ENCODE data around the gene ELMO3. TPM values are rescaled to one million over a fixed set of nuclear protein-coding genes. Genes with fewer than 3 reads are reported as not detected.

The ELMO3 gene
- total RNA-seq (1 to 10 TPM; 3.8 TPM), polyA plus RNA-seq (1 to 10 TPM; 1.7 to 2.5 TPM)

- Histone ChIP-seq H3K27ac (ENCODE audit: low read depth in 1 of 2, low read length in 2 of 2) (no peak within 1 kb of the TSS), H3K4me3 (ENCODE audit: low read depth in 1 of 3, low read length in 3 of 3) (peak within 1 kb of the TSS; percentile 35 to 74 (median 49)), H3K9ac (ENCODE audit: low read depth in 1 of 2, low read length in 2 of 2) (no peak within 1 kb of the TSS), H3K27me3 (ENCODE audit: control insufficient read depth in 4 of 4, insufficient read depth in 4 of 4, low read length in 3 of 4) (no peaks in the 10 kb centered on the region), H3K4me1 (ENCODE audit: control insufficient read depth in 4 of 4, insufficient read depth in 4 of 4, low read length in 3 of 4) (peaks cover 0 to 17% (median 6%) of the 10 kb centered on the region in 4 donors), H3K9me3 (ENCODE audit: control insufficient read depth in 4 of 4, low read length in 3 of 4) (no peaks in the 10 kb centered on the region), H3K36me3 (ENCODE audit: control insufficient read depth in 4 of 4, insufficient read depth in 3 of 4, low read depth in 1 of 4, low read length in 3 of 4) (peaks cover 22 to 64% (median 28%) of the 10 kb centered on the region in 4 donors)
- TF ChIP-seq CTCF (IDR thresholded peaks at IDR 0.05; ENCODE audit: low read depth, low read length, missing input control) (peak; percentile 41), JUND (IDR thresholded peaks at IDR 0.05) (no peak)
- WGBS, result 28% methylated on average over 61 of the region's 61 CpGs
- DNase-seq (ENCODE audit: low spot score), result no peak
These were observed at the start of gene ELMO3 for GRCh38 chr16:67199011-67199807. TSS of gene ELMO3 (plus strand) at chr16:67199131. CDS start at chr16:67199327, 196 bp downstream.

- no peak overlapping the region for H3K27ac ChIP-seq (ENCODE audit: low read depth in 1 of 2, low read length in 2 of 2)
- TF ChIP-seq CTCF (IDR thresholded peaks at IDR 0.05; ENCODE audit: low read depth, low read length, missing input control) (peak; percentile 11), FOXA1 (IDR thresholded peaks at IDR 0.05) (no peak)
- no peaks in the 10 kb centered on the region for H3K27me3 ChIP-seq (ENCODE audit: control insufficient read depth in 4 of 4, insufficient read depth in 4 of 4, low read length in 3 of 4)
- WGBS, result 48% methylated on average over 77 of the region's 77 CpGs
- H3K4me3 ChIP-seq (ENCODE audit: low read depth in 1 of 3, low read length in 3 of 3), result no peak overlapping the region
- no peaks in the 10 kb centered on the region for H3K9me3 ChIP-seq (ENCODE audit: control insufficient read depth in 4 of 4, low read length in 3 of 4)
- no peak for DNase-seq (ENCODE audit: low spot score)
- peaks cover 3 to 13% (median 8%) of the 10 kb centered on the region in 4 donors for H3K4me1 ChIP-seq (ENCODE audit: control insufficient read depth in 4 of 4, insufficient read depth in 4 of 4, low read length in 3 of 4)
- H3K36me3 ChIP-seq (ENCODE audit: control insufficient read depth in 4 of 4, insufficient read depth in 3 of 4, low read depth in 1 of 4, low read length in 3 of 4), result peaks cover 22 to 42% (median 36%) of the 10 kb centered on the region in 4 donors
- no peak overlapping the region for H3K9ac ChIP-seq (ENCODE audit: low read depth in 1 of 2, low read length in 2 of 2)
These were observed 49.5 kb upstream of the ELMO3 start for GRCh38 chr16:67149276-67150046.

GRCh38 chr16:67150047-67150832 is 48.7 kb upstream of the ELMO3 start:
- Histone ChIP-seq H3K27ac (ENCODE audit: low read depth in 1 of 2, low read length in 2 of 2) (peak overlapping the region; percentile 61 to 79), H3K9ac (ENCODE audit: low read depth in 1 of 2, low read length in 2 of 2) (no peak overlapping the region)

More at GRCh38 chr16:67150047-67150832, 48.7 kb upstream of the ELMO3 start:
- peaks cover 14 to 34% (median 28%) of the 10 kb centered on the region in 4 donors for H3K36me3 ChIP-seq (ENCODE audit: control insufficient read depth in 4 of 4, insufficient read depth in 3 of 4, low read depth in 1 of 4, low read length in 3 of 4)
- TF ChIP-seq ATF3 (IDR thresholded peaks at IDR 0.05), result no peak
- no peak for TF ChIP-seq YY1 (IDR thresholded peaks at IDR 0.05)
- no peak for TF ChIP-seq EGR1 (IDR thresholded peaks at IDR 0.05; ENCODE audit: low read depth in 2 of 2)
- peak overlapping the region in 2 of 3 donors; percentile 1 to 54 for H3K4me3 ChIP-seq (ENCODE audit: low read depth in 1 of 3, low read length in 3 of 3)
- WGBS, result 8% methylated on average over 94 of the region's 94 CpGs
- H3K9me3 ChIP-seq (ENCODE audit: control insufficient read depth in 4 of 4, low read length in 3 of 4), result no peaks in the 10 kb centered on the region
- peak; percentile 58 for DNase-seq (ENCODE audit: low spot score)
- peaks cover 6 to 15% (median 11%) of the 10 kb centered on the region in 4 donors for H3K4me1 ChIP-seq (ENCODE audit: control insufficient read depth in 4 of 4, insufficient read depth in 4 of 4, low read length in 3 of 4)
- no peaks in the 10 kb centered on the region for H3K27me3 ChIP-seq (ENCODE audit: control insufficient read depth in 4 of 4, insufficient read depth in 4 of 4, low read length in 3 of 4)
